GM19455 (cell line): ENCODE measurements around the gene PRRT2.

Experiments used
- ATAC-seq: cut with Tn5 transposase; IDR thresholded peaks from one replicate; pipeline ENCODE4 v1.9.1; 2021; ENCODE audit not compliant: unreplicated experiment

Gene PRRT2

DNA sequence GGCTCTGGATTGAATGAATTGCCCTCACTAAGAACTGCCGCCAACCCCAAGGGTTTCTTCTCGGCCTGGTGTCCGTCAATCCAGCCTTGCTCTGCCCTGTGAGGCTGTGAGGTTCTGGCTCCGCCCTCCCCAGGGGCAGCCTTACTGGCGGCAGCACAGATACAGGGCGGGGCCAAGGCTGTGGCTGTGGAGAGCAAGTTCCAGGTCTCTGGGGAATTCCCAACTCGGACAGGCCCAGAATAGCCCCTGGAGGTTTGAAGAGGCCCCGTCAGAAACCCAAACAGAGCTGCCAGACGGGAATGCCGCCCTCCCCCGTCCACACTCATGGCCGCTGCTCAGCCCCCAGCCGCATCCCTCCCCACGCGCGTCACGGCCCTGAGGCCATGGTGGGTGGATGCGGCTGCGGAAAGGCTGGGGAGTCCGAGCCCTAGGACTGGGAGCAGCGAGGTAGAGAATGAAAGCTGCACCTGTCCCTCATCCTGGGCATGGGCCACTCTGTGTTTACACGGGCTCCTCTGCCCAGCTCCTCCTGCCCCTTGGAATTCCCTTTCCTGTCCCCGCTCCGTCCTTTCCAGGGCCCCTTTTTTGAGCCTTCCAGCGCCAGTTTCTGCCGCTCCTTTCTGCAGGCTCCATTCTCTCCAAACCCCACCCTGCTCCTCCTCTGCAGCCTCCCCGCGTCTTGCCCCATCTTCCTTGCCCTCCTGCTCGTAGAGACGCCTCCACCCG is 660 bp upstream of the PRRT2 start:
- ATAC-seq: no peak

DNA sequence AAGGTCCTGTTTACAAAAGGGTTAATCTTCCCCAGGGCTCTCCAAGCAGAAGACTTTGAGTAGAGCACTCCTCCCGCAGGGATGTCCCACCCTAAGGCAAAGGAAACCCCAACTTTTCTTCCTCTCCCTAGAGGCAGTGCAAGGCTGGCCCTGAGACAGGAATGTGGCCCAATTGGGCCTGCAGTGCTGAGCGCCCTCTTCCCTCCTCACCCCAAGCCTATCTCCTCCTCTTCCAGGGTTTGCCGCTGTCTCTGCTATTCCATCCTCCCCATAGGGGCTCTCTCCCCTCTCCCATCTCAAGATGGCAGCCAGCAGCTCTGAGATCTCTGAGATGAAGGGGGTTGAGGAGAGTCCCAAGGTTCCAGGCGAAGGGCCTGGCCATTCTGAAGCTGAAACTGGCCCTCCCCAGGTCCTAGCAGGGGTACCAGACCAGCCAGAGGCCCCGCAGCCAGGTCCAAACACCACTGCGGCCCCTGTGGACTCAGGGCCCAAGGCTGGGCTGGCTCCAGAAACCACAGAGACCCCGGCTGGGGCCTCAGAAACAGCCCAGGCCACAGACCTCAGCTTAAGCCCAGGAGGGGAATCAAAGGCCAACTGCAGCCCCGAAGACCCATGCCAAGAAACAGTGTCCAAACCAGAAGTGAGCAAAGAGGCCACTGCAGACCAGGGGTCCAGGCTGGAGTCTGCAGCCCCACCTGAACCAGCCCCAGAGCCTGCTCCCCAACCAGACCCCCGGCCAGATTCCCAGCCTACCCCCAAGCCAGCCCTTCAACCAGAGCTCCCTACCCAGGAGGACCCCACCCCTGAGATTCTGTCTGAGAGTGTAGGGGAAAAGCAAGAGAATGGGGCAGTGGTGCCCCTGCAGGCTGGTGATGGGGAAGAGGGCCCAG is 1.0 kb downstream of the PRRT2 start:
- ATAC-seq: no peak

DNA sequence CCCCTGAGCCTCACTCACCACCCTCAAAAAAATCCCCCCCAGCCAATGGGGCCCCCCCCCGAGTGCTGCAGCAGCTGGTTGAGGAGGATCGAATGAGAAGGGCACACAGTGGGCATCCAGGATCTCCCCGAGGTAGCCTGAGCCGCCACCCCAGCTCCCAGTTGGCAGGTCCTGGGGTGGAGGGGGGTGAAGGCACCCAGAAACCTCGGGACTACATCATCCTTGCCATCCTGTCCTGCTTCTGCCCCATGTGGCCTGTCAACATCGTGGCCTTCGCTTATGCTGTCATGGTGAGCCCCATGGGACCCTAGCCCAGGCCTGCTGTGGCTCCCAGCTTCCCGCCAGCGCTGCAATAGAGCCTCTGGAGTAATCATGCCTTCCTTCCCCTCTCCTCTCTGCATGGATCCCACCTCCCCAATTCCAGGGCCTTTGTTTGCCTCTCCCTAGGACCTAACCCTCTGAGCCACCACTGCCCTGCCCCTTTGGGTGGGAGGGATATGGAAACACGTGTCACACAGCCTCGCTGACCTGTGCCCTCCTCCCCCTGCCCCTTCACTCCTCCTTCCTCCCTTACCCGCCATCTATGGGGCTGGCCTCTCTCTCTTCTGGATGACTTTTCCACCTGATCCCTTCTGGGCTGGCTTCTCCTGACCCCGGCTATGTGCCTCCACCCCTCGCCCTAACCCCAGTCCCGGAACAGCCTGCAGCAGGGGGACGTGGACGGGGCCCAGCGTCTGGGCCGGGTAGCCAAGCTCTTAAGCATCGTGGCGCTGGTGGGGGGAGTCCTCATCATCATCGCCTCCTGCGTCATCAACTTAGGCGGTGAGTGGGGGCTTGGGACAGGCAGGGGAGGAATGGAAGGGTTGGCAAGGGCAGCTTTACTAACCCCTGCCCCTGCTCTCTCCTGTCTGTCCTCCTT is 1.9 kb downstream of the PRRT2 start:
- ATAC-seq: no peak

DNA sequence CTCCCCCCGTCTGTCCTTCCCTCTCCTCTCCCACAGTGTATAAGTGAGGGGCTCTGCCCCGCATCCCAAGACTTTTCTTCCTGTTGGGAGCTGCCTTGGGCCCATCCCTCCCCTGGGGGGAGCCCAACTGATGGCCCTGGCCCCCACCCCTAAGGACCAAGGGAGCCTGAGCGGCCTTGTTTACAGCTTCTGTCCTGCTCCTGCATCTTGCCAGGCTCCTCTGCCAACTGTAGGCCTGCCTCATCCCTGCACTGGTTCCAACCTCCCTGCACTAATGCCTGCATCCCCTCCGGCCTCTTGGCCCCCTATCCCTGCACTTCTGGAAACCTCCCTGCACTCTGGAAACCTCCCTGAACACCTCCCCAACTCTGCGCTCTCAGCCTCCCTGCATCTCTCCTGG is 2.6 kb downstream of the PRRT2 start:
- ATAC-seq: no peak

DNA sequence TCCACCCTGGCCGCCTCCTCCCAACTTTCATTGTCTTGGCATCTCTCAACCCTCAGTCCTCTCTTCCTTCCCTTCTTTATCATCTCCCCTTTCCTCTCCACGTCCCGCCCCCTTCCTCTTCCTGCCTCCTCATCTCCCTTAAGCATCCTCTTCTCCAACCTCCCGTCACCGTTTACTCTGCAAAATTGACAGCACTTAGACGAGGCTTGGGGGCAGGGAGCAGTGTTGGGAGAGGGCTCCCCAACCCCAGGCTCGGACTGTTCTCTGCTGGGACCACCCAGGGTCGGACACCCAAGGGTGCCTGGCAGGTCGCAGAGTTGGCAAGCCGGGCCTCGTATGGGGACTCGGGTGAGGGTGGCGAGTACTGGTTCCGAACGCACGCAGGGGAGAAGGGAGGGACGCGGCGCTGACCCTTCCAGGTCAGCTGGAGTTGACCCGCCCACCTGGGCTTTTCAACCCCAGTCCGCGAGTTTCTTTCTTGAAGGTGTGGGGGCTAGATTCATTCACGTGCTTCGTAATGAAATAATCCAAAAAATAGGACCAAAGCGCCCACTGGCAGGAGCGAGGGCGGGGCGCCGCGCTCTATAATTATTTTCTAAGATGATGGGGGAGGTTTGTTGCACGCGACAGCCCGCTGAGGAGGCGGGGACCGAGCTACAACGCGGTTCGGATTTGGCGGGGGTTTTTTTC is 3.2 kb downstream of the PRRT2 start:
- ATAC-seq: no peak

DNA sequence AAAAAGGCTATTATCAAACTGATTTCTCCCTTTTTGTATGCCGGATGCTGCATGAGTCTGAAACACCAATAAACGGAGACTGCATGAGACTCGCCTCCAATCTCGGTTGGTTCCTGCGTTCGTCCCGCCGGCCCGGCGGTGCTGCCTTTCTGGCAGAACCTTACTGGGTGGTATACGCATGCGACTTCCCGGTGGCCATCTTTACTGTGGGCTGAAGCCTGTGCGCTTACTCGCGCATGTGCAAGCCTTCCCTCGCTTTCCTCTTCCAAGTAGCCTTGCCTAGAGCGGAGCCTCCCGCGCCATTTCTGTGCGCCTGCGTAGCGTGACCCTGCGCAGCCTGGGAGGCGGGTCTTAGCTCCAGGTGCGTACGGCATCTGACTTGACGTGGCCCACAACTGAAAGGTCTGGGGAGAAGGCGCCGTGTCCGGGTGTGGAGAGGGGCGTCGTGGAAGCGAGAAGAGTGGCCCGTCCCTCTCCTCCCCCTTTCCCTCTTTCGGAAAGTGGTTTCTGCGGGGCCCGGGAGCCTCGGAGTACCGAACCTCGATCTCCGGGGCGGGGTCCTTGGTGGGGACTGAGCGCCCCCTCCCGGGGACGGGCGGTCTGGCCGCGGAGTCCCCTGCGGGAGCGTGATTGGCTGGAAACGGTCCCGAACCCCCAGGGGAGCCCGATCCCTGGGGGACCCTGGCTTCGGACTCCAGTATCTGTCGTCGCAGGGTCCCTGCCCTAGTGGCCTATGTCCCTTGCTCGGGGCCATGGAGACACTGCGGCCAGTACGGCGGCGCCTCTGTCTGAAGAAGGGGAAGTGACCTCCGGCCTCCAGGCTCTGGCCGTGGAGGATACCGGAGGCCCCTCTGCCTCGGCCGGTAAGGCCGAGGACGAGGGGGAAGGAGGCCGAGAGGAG is 4.0 kb downstream of the PRRT2 start, which contains the start of gene PAGR1:
Gene PAGR1, plus strand, starts transcription at position 360 of the 901 bp plus-strand sequence. Its CDS starts 374 bp downstream, at position 734.
- peak; percentile 60 for ATAC-seq

DNA sequence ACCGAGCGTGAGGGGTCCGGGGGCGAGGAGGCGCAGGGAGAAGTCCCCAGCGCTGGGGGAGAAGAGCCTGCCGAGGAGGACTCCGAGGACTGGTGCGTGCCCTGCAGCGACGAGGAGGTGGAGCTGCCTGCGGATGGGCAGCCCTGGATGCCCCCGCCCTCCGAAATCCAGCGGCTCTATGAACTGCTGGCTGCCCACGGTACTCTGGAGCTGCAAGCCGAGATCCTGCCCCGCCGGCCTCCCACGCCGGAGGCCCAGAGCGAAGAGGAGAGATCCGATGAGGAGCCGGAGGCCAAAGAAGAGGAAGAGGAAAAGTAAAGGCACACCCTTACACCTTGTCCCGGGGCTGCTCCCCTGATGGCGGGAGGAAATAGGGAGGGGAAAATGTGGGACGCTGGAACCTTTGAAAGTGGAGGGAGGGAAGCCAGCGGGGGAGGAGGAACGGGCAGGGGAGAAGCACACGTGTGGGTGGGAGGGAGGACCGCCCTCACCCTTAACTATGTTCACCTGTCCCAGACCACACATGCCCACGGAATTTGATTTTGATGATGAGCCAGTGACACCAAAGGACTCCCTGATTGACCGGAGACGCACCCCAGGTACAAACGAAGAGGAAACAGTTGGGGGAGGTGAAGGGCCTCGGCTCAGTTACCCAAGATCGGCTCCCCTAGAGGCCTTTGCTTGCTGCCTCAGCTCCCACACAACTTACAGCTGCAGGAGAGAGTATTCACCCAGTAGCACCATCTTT is 4.9 kb downstream of the PRRT2 start:
- peak; percentile 26 for ATAC-seq

DNA sequence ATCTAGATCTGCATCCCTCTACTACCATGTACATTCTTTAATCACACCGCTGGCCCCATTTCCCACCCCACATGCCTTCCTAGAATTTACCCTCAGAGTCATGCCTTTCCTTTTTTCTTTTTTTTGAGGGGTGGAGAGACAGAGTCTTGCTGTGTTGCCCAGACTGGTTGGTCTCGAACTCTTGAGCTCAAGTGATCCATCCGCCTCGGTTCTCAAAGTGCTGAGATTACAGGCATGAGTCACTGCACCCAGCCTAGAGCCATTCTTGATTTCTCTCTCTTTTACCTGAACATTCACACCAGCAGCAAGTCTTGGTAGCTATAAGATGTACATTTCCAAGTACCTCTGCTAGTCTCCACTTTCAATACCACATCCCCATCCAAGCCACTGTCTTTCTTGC is 6.1 kb downstream of the PRRT2 start:
- ATAC-seq: no peak

DNA sequence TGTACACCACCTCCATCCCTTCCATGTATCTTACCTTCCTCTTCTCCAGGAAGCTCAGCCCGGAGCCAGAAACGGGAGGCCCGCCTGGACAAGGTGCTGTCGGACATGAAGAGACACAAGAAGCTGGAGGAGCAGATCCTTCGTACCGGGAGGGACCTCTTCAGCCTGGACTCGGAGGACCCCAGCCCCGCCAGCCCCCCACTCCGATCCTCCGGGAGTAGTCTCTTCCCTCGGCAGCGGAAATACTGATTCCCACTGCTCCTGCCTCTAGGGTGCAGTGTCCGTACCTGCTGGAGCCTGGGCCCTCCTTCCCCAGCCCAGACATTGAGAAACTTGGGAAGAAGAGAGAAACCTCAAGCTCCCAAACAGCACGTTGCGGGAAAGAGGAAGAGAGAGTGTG is 7.5 kb downstream of the PRRT2 start:
- ATAC-seq: no peak

DNA sequence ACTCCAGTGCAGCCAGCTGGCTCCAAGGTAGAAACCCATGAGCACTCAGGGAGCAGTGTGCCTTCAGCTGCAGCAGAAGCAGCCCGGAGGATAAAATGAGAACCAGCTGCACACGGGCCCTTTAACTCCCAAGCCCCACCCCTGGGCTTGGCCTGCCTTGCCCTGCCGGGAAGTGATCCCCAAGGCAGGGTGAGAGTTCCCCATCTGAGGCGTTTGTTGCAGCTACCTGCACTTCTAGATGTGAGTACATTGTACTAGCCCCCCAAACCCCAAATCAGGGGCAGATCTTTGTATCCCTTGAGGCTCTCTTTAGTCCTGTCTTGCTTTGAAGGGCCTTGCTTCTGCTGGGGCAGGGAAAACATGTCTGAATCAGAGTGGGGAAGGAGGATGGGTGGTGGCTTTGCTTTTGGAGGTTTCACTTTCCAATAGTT is 8.3 kb downstream of the PRRT2 start, which contains the start of gene MVP:
Gene MVP, plus strand, starts transcription at position 192 of the 431 bp plus-strand sequence. CDS start 10,088 bp downstream, outside the sequence.
- no peak for ATAC-seq

DNA sequence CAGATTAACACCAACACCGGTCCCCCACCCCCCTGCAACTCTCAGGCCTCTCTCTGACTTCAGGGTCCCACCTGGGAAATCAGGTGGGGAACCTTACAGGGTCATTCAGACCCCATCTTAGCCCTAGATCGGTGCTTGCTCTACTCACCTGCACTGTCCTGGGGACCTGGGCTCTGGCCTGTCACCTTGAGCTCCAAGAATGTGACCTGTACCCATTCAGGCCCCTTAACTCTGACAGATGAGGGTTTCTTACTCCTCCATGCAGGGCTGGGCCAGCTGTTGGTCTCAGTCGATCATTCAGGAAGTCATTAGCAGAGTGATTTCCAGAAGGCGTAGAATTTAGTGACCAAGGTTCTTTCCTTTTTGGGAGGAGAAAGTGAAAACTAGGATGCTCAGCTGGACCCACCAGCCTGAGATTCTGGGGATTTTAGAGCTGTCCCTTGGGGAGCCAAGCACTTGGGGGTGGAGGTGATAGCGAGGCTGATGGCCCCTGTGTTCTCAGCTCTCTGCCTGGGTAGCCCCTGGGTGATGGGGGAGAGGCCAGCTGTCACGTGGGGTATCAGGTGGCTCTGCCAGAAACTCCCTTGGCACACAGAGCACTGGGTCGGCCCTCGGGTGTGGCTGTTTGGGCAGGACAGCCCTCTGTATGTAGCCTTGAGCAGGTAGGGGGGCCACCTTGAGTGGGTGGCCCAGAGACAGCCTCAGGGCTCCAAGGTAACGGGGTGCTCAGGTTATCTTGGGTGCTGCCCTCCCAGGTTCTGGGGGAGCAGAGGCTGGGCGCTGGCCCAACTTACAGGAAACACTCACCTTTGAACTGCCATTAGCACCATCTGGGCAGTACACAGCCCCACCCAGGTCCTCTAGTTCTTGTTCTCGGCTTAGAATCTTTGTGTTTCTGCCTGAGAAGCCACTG is 9.0 kb downstream of the PRRT2 start:
- ATAC-seq: no peak

DNA sequence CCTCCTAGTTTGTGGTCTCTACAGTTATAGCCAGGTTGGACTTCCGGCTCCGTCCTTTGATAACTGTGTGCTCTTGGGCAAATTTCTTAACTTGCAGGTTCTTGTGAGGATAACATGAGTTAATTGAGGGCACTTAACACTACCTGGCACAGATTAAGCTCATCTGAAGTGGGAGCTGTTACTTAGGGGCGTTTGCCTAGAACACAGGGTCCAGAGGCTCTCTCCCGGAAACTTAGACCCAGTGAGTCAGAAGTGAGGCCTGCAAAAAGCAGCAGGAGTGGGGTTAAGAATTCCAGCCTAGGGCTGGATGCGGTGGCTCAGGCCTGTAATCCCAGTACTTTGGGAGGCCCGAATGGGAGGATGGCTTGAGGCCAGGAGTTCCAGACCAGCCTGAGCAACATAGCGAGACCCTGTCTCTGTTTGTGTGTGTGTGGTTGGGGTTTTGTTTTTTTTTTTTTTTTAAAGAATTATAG is 9.7 kb downstream of the PRRT2 start:
- no peak for ATAC-seq

DNA sequence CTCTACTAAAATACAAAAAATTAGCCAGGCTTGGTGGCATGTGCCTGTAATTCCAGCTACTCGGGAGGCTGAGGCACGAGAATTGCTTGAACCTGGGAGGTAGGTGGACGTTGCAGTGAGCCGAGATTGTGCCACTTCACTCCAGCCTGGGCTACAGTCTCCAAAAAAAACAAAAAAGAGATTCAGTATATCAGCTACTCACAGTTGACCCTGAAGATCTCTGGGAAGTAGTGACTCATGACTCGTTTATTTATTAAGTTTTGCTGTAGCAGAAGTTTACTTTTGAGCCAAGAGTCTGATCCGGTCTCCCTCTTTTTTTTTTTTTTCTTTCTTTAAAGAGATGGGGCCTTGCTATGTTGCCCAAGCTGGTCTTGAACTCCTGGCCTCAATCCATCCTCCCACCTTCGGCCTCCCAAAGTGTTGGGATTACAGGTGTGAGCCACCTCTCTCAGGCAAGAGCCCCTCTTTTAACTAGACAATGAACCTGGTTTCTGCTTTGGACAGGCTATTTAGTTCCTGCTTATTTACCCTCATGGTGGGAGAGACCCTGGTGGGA is 12.7 kb downstream of the PRRT2 start:
- ATAC-seq: no peak

DNA sequence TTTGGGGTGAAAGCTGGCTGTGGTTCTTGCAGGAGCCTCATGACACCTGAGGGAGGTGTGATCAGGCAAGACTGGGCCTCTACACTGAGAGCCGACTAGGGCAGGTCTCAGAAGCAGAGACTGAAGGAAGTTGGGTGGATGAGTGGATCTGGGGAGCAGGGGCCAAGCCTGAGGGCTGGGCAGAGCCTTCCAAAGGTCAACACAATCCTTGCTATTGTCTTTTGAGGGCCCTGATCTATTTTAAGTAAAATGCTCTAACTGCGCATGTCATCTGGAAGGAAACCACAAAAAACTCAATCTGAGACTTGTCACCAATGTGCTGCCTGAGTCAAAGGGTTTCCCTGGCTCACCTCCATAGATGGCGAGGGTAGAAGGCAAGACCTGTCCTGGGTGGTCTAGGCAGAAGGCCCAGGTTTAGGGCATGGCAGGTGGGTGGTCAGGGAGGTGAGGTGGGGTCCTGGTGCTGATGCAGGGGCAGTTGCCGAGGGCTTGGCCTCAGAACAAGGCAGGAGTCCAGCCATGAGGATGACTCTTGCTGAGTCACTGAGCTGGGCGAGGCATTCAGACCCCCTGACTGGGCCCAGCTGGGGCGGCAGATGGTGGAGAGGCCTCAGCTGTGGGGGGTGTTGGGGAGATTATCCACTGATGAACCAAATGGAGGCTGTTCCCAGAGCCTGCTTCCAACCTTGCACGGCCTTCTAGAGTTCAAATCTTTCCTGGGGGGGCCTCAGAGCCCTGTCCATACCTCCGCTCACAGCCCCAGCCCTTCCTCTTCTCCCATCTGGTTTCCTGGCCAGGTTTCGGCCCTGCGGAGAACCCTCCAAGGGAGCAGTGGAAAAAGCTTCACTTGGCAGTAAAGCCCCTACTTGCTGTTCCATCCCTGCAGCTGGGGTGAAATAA is 13.4 kb downstream of the PRRT2 start:
- ATAC-seq: no peak

DNA sequence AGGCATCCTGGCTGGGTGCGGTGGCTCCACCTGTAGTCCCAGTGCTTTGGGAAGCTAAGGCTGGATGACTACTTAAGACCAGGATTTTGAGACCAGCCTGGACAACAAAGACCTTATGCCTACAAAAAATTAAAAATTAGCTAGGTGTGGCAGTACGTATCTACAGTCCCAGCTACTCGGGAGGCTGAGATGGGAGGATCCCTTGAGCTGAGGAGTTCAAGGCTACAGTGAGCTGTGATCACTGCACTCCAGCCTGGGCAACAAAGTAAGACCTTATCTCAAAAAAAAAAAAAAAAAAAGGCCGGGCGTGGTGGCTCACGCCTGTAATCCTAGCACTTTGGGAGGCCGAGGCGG is 14.3 kb downstream of the PRRT2 start:
- no peak for ATAC-seq

DNA sequence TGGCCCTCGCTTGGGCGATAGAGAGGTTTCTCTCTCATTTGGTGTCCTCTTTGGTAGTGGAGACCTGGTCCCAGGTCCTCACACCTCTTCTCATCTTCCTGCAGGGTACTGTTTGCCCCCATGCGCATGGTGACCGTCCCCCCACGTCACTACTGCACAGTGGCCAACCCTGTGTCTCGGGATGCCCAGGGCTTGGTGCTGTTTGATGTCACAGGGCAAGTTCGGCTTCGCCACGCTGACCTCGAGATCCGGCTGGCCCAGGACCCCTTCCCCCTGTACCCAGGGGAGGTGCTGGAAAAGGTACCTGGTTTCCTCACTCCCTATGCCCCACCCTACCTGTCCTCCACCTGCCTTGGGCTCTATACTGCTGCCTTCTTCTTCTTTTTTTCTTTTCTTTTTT is 18.8 kb downstream of the PRRT2 start:
- ATAC-seq: no peak
